ENCODE data around the gene LEPR.

DNA sequence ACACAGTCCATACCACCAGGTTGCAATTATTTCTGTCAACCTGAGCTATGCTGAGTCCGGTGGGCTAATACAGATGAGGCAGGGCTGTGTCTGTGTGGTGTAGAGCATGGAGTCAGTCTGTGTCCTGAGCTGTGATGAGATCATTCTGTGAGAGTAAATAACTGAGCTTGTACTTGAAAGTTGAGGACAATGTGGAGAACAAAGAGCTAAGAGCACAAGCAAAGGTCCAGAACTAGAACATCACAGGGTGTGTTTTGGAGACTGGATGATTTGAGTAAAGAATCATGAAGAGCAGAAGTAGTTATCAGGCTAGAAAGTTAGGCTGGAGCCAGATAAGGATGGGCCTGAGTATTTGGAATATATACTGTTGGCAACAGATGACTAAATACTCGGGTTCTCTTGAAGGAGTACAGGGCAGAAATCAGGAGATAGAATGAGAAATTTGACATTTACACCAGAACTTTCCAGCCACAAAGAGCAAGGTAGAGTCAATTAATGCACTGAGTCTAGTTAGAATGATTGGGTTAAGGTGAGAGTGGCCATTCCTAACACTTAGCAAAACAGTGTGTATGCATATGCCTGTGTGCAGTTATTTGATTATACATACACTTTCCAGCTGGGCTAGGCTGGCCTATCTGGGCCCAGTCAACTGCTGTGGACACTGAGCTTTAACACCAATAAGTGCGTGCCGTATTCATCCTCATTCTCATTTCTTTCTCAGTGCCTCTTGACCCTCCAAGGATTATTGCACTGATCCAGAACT lies 48.8 kb downstream of the LEPR start:
- TF ChIP-seq, protein P1, sequence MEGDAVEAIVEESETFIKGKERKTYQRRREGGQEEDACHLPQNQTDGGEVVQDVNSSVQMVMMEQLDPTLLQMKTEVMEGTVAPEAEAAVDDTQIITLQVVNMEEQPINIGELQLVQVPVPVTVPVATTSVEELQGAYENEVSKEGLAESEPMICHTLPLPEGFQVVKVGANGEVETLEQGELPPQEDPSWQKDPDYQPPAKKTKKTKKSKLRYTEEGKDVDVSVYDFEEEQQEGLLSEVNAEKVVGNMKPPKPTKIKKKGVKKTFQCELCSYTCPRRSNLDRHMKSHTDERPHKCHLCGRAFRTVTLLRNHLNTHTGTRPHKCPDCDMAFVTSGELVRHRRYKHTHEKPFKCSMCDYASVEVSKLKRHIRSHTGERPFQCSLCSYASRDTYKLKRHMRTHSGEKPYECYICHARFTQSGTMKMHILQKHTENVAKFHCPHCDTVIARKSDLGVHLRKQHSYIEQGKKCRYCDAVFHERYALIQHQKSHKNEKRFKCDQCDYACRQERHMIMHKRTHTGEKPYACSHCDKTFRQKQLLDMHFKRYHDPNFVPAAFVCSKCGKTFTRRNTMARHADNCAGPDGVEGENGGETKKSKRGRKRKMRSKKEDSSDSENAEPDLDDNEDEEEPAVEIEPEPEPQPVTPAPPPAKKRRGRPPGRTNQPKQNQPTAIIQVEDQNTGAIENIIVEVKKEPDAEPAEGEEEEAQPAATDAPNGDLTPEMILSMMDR (IDR thresholded peaks at IDR 0.05): no peak
- no peak for TF ChIP-seq POLR2A (IDR thresholded peaks at IDR 0.05)

All from adrenal gland (tissue), 5 donors.